Stimulated activated CD4-positive, alpha-beta T cell treated with anti-CD3 and anti-CD28 coated beads, Interleukin-4, amount 100 ng/mL, for 4 hours (primary cell): ENCODE measurements around the gene GALNT17.
"Not testable (repeated sequence)": the region's sequence is repeated elsewhere in the genome, so short reads cannot be mapped to it uniquely, and the experiment has no call there.

ENCODE experiments used
- DNase-seq, 2 experiments: peaks; one replicate each; pipeline ENCODE4 v3.0.0-alpha.2; 2020

The GALNT17 gene

GRCh38 chr7:71580027-71580426, 448.1 kb downstream of the GALNT17 start:
- no peak for DNase-seq

- DNase-seq, result no peak
These were observed 452.3 kb downstream of the GALNT17 start for GRCh38 chr7:71584256-71584655.

GRCh38 chr7:71591876-71592275, 459.9 kb downstream of the GALNT17 start:
- DNase-seq, result no peak

DNA sequence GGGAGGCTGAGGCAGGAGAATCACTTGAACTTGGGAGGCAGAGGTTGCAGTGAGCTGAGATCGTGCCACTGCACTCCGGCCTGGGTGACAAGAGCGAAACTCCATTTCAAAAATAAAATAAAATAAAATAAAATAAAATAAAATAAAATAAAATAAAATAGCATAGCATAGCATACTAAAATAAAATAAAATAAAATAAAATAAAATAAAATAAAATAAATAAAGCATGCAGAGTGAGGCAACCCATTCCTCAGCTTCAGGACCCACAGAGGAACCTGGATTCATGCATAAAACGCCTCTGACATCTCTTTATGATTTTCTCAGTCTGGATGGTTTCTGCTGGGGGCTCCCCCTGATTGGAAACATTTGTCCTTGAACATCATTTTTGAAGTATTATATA, 460.4 kb downstream of the GALNT17 start:
- not testable (repeated sequence) for DNase-seq

- no peak for DNase-seq
These were observed 462.8 kb downstream of the GALNT17 start for GRCh38 chr7:71594736-71595135.

GRCh38 chr7:71595176-71595575, 463.2 kb downstream of the GALNT17 start:
- DNase-seq, result no peak

DNA sequence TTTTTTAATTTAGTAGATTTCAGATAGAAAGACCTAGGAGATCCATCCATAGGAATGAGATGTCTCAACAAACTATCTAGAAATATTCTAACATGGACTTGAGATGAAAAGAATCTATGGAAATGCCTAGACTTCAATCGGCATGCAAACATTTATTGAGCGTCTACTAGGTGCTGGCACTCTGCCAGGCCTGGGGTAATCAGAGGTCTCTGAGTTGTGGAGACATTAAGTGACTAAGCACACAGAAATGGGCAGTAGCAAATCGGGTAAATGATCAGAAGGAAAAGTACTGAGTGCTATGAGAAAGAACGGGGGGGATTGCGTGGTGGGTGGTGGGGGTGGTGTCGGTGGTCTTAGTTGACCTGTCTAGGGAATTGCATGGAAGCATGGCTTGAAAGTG, 466.6 kb downstream of the GALNT17 start:
- no peak for DNase-seq

DNA sequence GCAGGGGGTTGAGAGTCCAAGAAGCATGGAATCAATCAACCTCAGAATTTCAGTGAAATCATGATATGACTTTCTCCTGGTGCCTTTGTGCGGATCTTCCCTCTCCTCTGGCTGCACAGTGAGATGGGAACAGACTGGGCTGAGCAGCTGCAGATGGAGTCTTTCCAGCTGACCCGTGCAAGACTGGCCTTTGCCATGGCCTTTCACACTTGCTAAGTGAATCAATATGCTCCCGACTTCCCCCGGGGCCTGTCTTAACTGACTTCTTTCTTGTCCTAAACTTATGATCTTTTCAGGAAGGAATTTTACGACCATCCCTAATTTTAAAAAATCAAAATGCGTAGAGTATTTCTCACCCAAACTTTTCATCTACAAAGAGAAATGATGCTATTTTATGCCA, 469.9 kb downstream of the GALNT17 start:
- no peak for DNase-seq

- DNase-seq, result no peak
These were observed 473.0 kb downstream of the GALNT17 start for GRCh38 chr7:71604818-71605414.

- no peak for DNase-seq
These were observed 480.0 kb downstream of the GALNT17 start for GRCh38 chr7:71611986-71612385.

DNA sequence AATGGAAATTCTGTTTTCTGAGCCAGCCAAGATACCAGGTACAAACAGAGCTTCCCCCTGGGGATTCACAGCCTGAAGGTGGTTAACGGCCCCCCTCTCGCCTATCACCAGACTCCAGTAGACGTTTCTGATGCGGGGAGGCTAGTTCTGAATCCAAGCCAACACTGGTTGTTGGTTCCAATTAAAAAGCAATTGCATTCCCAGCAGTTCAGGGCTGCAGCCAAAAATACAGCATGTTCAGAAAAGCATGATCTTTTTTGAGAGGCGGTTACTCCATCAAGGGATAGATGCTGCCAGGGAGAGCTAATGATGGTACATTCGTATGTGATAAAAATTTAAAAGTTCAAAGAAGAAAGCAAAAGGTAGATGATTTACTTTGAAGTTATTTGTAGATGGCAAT, 481.0 kb downstream of the GALNT17 start:
- no peak for DNase-seq

DNA sequence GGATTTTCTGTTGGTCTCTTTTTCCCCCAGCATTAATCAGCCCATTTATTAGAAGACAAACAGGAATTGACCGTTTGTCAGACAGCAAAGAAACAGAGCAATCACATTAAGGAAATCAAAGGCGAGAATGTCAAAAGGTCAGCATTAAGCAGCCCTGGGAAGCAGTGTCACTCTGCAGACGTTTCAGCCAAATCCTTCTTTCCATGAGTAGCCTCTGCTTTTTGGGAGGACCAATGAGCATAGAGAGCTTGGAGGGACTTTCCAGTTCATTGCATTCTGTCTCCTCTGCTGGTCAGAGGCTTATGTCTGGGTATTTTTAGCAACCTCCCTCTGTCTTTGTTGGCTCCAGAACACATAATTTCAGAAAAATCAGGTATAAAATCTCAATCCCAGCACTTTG, 481.4 kb downstream of the GALNT17 start:
- no peak for DNase-seq

DNA sequence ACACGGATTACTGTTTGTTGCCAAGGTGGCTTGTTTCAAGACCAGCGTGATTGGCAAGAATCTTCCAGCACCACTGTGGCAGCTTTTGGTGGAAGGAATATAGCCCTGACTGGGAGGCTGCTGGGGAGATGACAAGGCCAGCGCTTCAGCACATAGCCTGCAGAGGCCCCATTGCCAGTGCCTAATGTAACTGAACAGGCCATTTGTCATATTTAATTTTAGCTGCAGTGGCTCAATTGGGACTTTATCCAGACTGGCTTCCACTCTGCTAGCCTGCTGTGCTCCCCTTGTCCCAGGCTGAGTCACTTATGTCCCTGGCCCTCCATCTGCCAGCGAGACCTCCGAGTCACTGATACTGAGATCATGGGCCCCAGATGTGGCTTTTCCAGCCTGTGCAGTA, 483.1 kb downstream of the GALNT17 start:
- DNase-seq, result no peak

DNA sequence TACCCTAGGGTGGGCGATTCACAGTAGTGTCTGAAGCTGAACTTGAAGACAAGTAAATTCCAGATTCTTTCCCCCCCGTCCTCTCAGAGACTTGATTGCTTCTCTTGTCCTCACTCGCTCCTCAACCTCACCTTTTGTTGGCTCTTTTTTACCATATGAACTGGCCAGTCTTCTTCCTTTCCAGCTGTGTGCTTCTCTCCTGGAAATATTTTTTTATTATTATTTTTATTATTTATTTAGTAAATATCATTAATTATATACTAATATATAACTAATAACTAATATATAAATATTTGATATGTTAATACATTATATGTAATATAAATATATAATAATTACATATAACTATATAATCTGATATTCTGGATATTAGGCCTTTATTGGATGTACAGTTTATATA, 484.3 kb downstream of the GALNT17 start:
- DNase-seq, result no peak

GRCh38 chr7:71618278-71618677, 486.3 kb downstream of the GALNT17 start:
- DNase-seq, result no peak

DNA sequence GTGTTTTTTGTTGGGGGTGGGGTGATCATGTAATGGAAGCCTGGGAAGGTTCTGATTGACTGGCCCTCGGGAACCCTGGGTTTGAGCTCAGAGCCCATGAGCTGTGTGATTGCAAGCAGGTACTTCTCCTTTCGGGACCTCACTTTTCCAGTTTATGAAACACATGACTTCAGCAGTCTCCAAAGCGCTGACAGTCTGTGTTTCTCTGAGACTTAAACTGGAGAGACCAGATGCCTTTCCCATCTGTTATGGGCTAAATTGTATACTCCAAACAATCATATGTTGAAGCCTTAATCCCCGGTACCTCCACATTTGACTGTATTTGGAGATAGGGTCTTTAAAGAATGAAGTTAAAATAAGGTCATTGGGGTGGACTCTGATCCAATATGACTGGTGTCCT, 493.6 kb downstream of the GALNT17 start:
- no peak for DNase-seq

DNA sequence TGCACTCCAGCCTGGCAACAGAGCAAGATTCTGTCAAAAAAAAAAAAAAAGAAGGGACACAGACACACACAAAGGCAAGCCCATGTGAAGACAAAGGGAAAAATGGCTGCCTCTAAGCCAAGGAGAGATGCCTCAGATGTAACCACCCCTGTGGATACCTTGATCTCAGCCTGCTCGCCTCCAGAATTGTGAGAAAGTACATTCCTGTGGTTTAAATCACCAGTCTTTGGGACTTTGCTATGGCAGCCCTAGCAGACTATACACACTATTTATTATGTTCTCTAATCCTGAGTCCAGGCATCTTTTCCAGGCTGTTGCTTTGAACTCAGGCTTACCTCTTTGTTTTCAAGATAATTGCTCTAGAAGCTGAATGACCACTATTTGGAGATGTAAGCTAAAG, 494.3 kb downstream of the GALNT17 start:
- no peak for DNase-seq

DNA sequence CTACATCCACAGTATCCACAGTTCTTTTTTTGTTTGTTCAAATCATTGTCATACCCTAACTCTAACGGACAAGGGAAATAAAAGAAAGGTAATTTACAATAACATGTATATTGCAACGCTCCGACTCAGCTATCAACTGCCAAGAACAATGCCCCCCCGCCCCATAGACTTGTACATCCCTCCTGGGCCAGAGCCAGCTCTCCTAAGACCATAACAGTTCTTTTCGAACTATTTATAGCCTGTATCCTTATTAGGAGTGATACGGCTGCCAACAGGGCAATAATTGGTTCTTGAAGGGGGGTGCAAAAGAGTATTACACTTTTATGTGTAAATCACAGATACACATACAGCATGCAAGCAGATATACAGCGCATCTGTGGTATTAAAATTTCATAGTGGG, 495.7 kb downstream of the GALNT17 start:
- no peak for DNase-seq

DNA sequence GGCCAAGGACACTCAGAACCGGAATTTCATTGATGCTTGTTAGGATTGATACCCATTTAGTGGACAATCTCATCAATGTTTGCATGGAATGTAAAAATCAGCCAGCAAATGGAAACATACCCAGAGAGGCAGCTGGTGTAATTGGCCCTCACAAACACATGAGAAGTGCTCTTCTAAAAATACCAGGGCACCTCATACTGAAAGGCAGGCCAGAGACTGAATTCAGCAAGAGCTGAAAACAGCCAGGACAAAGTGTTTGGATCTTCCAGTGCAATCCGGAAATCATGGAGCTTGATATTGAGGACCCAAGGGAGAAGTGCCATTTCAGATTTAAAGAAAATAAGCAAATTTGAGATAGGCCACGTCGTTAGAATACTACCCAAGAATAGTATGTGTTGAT, 498.6 kb downstream of the GALNT17 start:
- DNase-seq, result no peak

DNA sequence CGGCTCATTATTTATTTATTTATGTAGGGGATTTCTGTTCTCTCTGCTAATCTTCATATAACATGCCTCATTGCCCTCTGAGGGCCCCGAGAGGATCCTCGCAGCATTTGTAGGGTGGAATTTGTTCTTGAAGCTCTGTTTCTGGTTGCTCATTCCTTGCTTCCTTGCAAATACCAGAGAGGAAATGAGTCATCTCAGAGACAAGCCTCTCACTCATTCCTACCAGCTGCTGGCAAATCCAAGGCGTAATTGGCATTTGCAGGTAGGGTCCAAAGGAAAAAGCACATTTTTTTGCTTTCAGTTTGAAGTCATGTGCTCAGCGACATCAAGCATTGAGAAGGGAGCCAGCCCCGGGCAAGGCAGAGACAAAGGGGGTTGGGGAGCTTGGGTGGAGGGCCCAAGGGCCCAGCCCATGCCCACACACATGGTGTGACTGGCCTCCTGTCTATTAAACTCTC, 501.6 kb downstream of the GALNT17 start:
- no peak for DNase-seq

- not testable (repeated sequence) for DNase-seq
These were observed 503.9 kb downstream of the GALNT17 start for GRCh38 chr7:71635849-71636248.

DNA sequence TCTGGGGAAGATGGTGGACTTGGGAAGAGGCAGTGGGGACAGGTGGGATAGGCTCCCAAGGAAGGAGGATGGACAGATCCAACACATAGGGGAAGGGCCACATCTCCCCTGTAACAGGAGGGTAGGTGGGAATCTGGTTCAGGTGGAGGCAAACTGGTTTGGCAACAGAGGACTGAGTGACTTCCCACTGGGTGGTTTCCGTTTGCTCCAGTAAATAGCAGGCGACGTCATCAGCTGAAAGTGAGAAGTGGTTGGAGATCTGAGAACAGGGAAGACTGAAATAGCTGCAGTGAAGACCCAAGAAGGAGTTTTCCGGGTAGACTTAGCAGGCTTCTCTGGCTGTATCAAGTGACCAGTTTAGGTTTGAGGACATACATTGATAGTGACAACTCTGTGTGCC, 504.4 kb downstream of the GALNT17 start:
- DNase-seq, result no peak

GRCh38 chr7:71637578-71637977, 505.6 kb downstream of the GALNT17 start:
- no peak for DNase-seq

DNA sequence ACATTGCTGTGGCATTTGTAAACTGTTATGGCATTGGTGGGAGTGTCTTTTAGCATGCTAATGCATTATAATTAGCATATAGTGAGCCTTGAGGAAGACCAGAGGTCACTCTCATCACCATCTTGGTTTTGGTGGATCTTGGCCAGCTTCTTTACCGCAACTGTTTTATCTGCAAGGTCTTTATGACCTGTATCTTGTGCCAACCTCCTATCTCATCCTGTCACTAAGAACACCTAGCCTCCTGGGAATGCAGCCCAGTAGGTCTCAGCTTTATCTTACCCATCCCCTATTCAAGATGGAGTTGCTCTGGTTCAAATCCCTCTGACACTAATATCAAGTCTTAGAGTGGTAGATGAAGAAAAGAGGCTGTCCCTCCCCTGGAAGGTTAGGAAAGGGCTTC, 506.2 kb downstream of the GALNT17 start:
- DNase-seq, result no peak

DNA sequence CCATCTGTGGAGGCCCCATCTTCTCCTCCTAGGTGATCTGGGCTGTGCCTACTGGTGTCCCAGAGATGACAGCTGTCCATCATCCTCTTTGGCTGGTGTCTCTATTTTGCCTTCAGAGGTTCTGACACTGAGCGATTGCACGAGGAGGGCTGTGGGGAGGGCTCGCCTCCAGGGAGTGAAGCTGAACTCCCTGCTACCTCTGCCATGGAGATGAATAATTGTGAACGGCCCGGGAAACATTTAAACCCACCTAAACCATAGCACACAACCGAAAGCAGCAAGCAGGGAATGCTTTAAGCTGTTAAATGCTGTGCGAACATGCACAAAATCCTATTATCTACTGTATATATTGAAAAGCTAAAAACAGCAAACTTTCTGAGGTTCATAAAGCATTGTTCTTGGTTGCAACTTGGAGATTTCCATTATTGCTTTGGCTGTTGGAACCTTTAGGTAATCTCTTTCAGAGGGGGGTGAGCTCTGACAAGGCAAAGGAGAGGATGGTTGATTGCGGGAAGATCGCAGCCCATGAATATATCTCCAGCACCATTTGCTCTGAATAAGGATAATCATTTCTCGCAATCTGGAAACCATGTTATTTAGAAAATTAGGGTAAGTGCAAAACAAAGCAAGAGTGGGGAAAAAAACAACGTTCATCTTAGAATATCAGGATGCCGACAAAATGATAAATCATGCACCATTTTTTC, 507.6 kb downstream of the GALNT17 start:
- DNase-seq, result no peak
